H1 (cell line): ENCODE data around the gene C19orf47. TPM values are rescaled to one million over a fixed set of nuclear protein-coding genes. Genes with fewer than 3 reads are reported as not detected.

Source experiments
- CTCF ChIA-PET: fragments of 300-600 bp; sonication (Branson Sonifier 250); formaldehyde crosslinking; loops from one replicate; lab custom pipeline; 2021; ENCODE audit not compliant: partially characterized antibody; lab: Charles Lee
- POLR2A ChIA-PET: fragments of 300-600 bp; sonication (Branson Sonifier 250); formaldehyde crosslinking; loops from one replicate; lab custom pipeline; 2021; ENCODE audit warnings: inconsistent platforms; ENCODE audit not compliant: partially characterized antibody; lab: Charles Lee
- DNase-seq, 2 experiments: peaks; one replicate each; pipeline versions ENCODE4 v3.0.0 to v3.0.0-alpha.2; 2010 to 2022; ENCODE audit warnings: low spot score in 2 of 2, low read depth in 1 of 2, mixed read lengths in 1 of 2
- FAIRE-seq: peaks from 2 replicates; lab custom pipeline; 2011; peaks lifted over from hg19 to GRCh38; lab: Jason Lieb, UNC
- H2AFZ ChIP-seq: 2 replicates; pipeline ENCODE4 v1.8.1; 2012; ENCODE audit warnings: low read length, inconsistent platforms
- H2AK5ac ChIP-seq: 2 replicates; pipeline ENCODE4 v1.6.1; 2013; ENCODE audit warnings: low read depth, low read length
- H2BK120ac ChIP-seq: replicated peaks from 2 replicates; pipeline ENCODE3; 2013; ENCODE audit warnings: low read depth, low read length, inconsistent platforms
- H2BK12ac ChIP-seq: 2 replicates; pipeline ENCODE4 v1.6.1; 2013; ENCODE audit warnings: low read depth, low read length
- H2BK15ac ChIP-seq: 2 replicates; pipeline ENCODE4 v1.6.1; 2013; ENCODE audit warnings: low read length
- H2BK20ac ChIP-seq: 2 replicates; pipeline ENCODE4 v1.6.1; 2013; ENCODE audit warnings: low read length
- H2BK5ac ChIP-seq: 2 replicates; pipeline ENCODE4 v1.6.1; 2013; ENCODE audit warnings: low read depth, low read length
- H3K14ac ChIP-seq: 2 replicates; pipeline ENCODE4 v1.6.1; 2013; ENCODE audit warnings: inconsistent platforms; ENCODE audit not compliant: insufficient read length
- H3K18ac ChIP-seq: 2 replicates; pipeline ENCODE4 v1.6.1; 2013; ENCODE audit warnings: low read length; ENCODE audit errors: extremely low read depth
- H3K23ac ChIP-seq: 2 replicates; pipeline ENCODE4 v1.6.1; 2013; ENCODE audit warnings: inconsistent platforms; ENCODE audit not compliant: insufficient read length
- H3K23me2 ChIP-seq: 2 replicates; pipeline ENCODE4 v1.6.1; 2013; ENCODE audit warnings: low read depth, low read length
- H3K27ac ChIP-seq: 2 replicates; pipeline ENCODE4 v1.6.1; 2011; ENCODE audit warnings: low read depth, low read length, inconsistent platforms
- H3K27me3 ChIP-seq, 4 experiments: replicated peaks in 1 of 4; 1 replicate in 1 of 4; 2 replicates in 3 of 4; pipeline versions ENCODE4 v1.6.1 to v1.8.1; 2011 to 2013; ENCODE audit warnings: low read length in 3 of 4, mild to moderate bottlenecking in 3 of 4, inconsistent platforms in 2 of 4, mixed read lengths in 2 of 4, moderate library complexity in 1 of 4; ENCODE audit not compliant: control insufficient read depth in 3 of 4, insufficient read depth in 3 of 4; ENCODE audit errors: extremely low read depth in 1 of 4
- H3K36me3 ChIP-seq, 4 experiments: 2 replicates each; pipeline versions ENCODE4 v1.6.1 to v1.8.1; 2011 to 2013; ENCODE audit warnings: mild to moderate bottlenecking in 4 of 4, low read length in 3 of 4, moderate library complexity in 2 of 4, control low read depth in 1 of 4, inconsistent platforms in 1 of 4; ENCODE audit not compliant: insufficient read depth in 4 of 4, control insufficient read depth in 2 of 4
- H3K4ac ChIP-seq: replicated peaks from 2 replicates; pipeline ENCODE3; 2013; ENCODE audit warnings: low read length, low read depth, mixed read lengths, inconsistent platforms; ENCODE audit not compliant: insufficient read length
- H3K4me1 ChIP-seq, 4 experiments: replicated peaks in 1 of 4; 1 replicate in 1 of 4; 2 replicates in 3 of 4; pipeline versions ENCODE4 v1.6.1 to v1.8.1; 2011 to 2013; ENCODE audit warnings: low read length in 3 of 4, inconsistent platforms in 2 of 4, mixed read lengths in 1 of 4; ENCODE audit not compliant: insufficient read depth in 4 of 4, control insufficient read depth in 3 of 4
- H3K4me2 ChIP-seq, 2 experiments: 2 replicates each; pipeline versions ENCODE4 v1.6.1 to v1.8.1; 2011 to 2013; ENCODE audit warnings: low read depth in 2 of 2, low read length in 2 of 2, control low read depth in 1 of 2, inconsistent platforms in 1 of 2, mild to moderate bottlenecking in 1 of 2; ENCODE audit not compliant: insufficient read depth in 1 of 2
- H3K4me3 ChIP-seq, 4 experiments: fragments of 200-600, 300-600 bp in 1 of 4; sonication (generic), shearing (Covaris generic), sonication (Bioruptor Twin) in 1 of 4; 2 replicates each; pipeline versions ENCODE4 v1.5.1 to v1.8.1; 2011 to 2016; ENCODE audit warnings: low read length in 4 of 4, low read depth in 3 of 4, control low read depth in 2 of 4, inconsistent platforms in 2 of 4, mild to moderate bottlenecking in 2 of 4, mixed read lengths in 1 of 4, moderate library complexity in 1 of 4; ENCODE audit not compliant: insufficient read depth in 2 of 4; ENCODE audit errors: extremely low read depth in 1 of 4
- H3K56ac ChIP-seq: replicated peaks from 2 replicates; pipeline ENCODE3; 2013; ENCODE audit warnings: low read depth, mild to moderate bottlenecking, mixed read lengths, low read length, inconsistent platforms; ENCODE audit not compliant: insufficient read length
- H3K79me1 ChIP-seq: 2 replicates; pipeline ENCODE4 v1.6.1; 2013; ENCODE audit warnings: low read depth, low read length, control low read depth
- H3K79me2 ChIP-seq, 2 experiments: 2 replicates each; pipeline versions ENCODE4 v1.6.1 to v1.8.1; 2012 to 2013; ENCODE audit warnings: low read length in 2 of 2, mild to moderate bottlenecking in 2 of 2, inconsistent platforms in 1 of 2; ENCODE audit not compliant: insufficient read depth in 2 of 2, control insufficient read depth in 1 of 2
- H3K9ac ChIP-seq, 4 experiments: replicated peaks in 1 of 4; 1 replicate in 1 of 4; 2 replicates in 3 of 4; pipeline versions ENCODE4 v1.6.1 to v1.8.1; 2011 to 2013; ENCODE audit warnings: low read depth in 3 of 4, low read length in 3 of 4, control low read depth in 2 of 4, mild to moderate bottlenecking in 2 of 4, moderate library complexity in 2 of 4, inconsistent platforms in 1 of 4; ENCODE audit errors: extremely low read depth in 1 of 4
- H3K9me3 ChIP-seq, 2 experiments: 2 replicates each; pipeline versions ENCODE4 v1.6.1 to v1.8.1; 2012 to 2013; ENCODE audit warnings: mild to moderate bottlenecking in 2 of 2, moderate library complexity in 2 of 2, control low read depth in 1 of 2, inconsistent platforms in 1 of 2, low read depth in 1 of 2, low read length in 1 of 2, mixed read lengths in 1 of 2; ENCODE audit not compliant: insufficient read depth in 2 of 2
- H4K20me1 ChIP-seq, 2 experiments: replicated peaks in 1 of 2; 2 replicates each; pipeline versions ENCODE3 to v1.8.1; 2011 to 2013; ENCODE audit warnings: inconsistent platforms in 2 of 2, low read length in 2 of 2, mild to moderate bottlenecking in 1 of 2; ENCODE audit not compliant: insufficient read depth in 2 of 2, control insufficient read depth in 1 of 2
- H4K5ac ChIP-seq: 2 replicates; pipeline ENCODE4 v1.6.1; 2013; ENCODE audit warnings: low read length, low read depth, mixed read lengths, inconsistent platforms; ENCODE audit not compliant: insufficient read length
- H4K8ac ChIP-seq: 2 replicates; pipeline ENCODE4 v1.8.0; 2013; ENCODE audit warnings: mild to moderate bottlenecking, moderate library complexity, low read length, inconsistent platforms; ENCODE audit not compliant: insufficient read depth; ENCODE audit errors: extremely low read depth
- H4K91ac ChIP-seq: replicated peaks from 2 replicates; pipeline ENCODE3; 2013; ENCODE audit warnings: low read length, mixed read lengths, inconsistent platforms; ENCODE audit not compliant: insufficient read length
- CREB1 ChIP-seq: IDR thresholded peaks from 2 replicates; pipeline ENCODE4 v1.6.1; 2012; ENCODE audit warnings: inconsistent platforms
- NRF1 ChIP-seq: IDR thresholded peaks from 2 replicates; pipeline ENCODE4 v1.6.1; 2011; ENCODE audit warnings: mild to moderate bottlenecking, low read depth, low read length, improper control_type of control experiment
- RFX5 ChIP-seq: IDR thresholded peaks from 2 replicates; pipeline ENCODE4 v1.6.1; 2011; ENCODE audit warnings: low read depth, low read length, improper control_type of control experiment, borderline replicate concordance
- WGBS, 2 experiments: shearing (Covaris generic) in 1 of 2; methylation state at CpG; one replicate each; pipeline versions ENCODE4 v1.1.6 to v1.1.7; 2013 to 2015; ENCODE audit warnings: low lambda C conversion rate in 2 of 2, mixed read lengths in 2 of 2, inconsistent platforms in 1 of 2, low coverage in 1 of 2, missing lambda C conversion rate in 1 of 2; ENCODE audit not compliant: insufficient replicate concordance in 2 of 2, insufficient coverage in 1 of 2, insufficient read length in 1 of 2; ENCODE audit errors: extremely low coverage in 1 of 2, missing lambda C conversion rate in 1 of 2; 5-methylcytosine and 5-hydroxymethylcytosine counted together
- polyA plus RNA-seq, 7 experiments: library from polyadenylated mRNA; depleted of rRNA in 3 of 7; stranded (reverse) in 5 of 7; unstranded in 2 of 7; fragments of >200 nt in 5 of 7; fragments of 200-250 nt in 2 of 7; gene quantifications; 1 replicate in 5 of 7; 2 replicates in 1 of 7; 4 replicates in 1 of 7; pipeline versions ENCODE4 v1.2.1 to v1.2.3, GENCODE V29; 2011 to 2013; ENCODE audit warnings: missing spikeins in 2 of 7, mixed read lengths in 2 of 7
- total RNA-seq: library from RNA; stranded (reverse); fragmentation: NEBNext Ultra II Directional; extraction: Animal tissue kit (Norgen Biotek cat#: 25700); gene quantifications from 2 replicates; pipeline ENCODE4 v1.2.1, GENCODE V29; 2021

Gene C19orf47
- total and polyA plus RNA-seq, 2 of the 8 experiments (the other 6 are each of a cell fraction or from before 2014, with no cell fraction given) = 17.8 to 27.3 TPM

DNA sequence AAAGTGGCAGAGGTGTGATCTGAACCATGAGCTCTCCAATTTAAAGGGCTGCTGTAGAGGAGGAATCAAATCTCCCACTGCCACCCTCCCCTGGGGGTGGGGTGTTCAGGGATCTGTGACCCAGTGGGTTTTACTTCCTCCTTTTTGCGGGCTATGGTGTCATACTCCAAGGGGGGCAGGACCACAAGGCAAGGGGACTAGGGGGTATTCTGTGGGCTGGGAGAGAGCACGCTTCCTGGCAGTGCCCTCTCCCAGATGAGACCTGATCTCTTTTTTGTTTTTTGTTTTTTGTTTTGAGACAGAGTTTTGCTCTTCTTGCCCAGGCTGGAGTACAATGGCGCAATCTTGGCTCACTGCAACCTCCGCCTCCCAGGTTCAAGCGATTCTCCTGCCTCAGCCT lies 10.6 kb upstream of the C19orf47 start:
- H3K56ac ChIP-seq = no peak overlapping the region
- H2BK20ac ChIP-seq = no peak overlapping the region
- H3K4me2 ChIP-seq = no peak overlapping the region
- no peaks in the 10 kb centered on the region for H3K23me2 ChIP-seq
- no peaks in the 10 kb centered on the region for H3K79me2 ChIP-seq
- TF ChIP-seq RFX5 (no peak), NRF1 (no peak), CREB1 (no peak)
- H3K23ac ChIP-seq = no peak overlapping the region
- 98% methylated on average over 5 of the region's 5 CpGs; no CpG with 5 or more reads in 1 of the 2 experiments for WGBS, 2 experiments
- FAIRE-seq = no peak
- H3K9me3 ChIP-seq = no peaks in the 10 kb centered on the region
- no peak overlapping the region for H2AK5ac ChIP-seq
- H3K79me1 ChIP-seq = no peaks in the 10 kb centered on the region; the same call in 1 of the 2 replicates
- H3K18ac ChIP-seq = no peak overlapping the region
- no peak overlapping the region for H4K8ac ChIP-seq
- no peak overlapping the region for H3K9ac ChIP-seq
- no peak overlapping the region for H3K27ac ChIP-seq
- H2BK5ac ChIP-seq = no peak overlapping the region
- no peak overlapping the region for H4K91ac ChIP-seq
- H4K5ac ChIP-seq = no peak overlapping the region
- DNase-seq = no peak
- CTCF ChIA-PET = interaction anchor here (0.6 to 1.0 kb wide), 2 partner anchors 158 to 977 kb away, joined by 3 read pairs; no protein-coding TSS in a partner anchor
- no peak overlapping the region for H2BK12ac ChIP-seq
- no peaks in the 10 kb centered on the region; a peak in 1 of 7 replicates for H3K4me1 ChIP-seq
- H3K36me3 ChIP-seq = no peaks in the 10 kb centered on the region
- H2AFZ ChIP-seq = no peak overlapping the region
- no peak overlapping the region for H3K4me3 ChIP-seq
- H4K20me1 ChIP-seq = peaks cover 0 to 6% of the 10 kb centered on the region in 2 experiments
- no peak overlapping the region for H2BK15ac ChIP-seq
- POLR2A ChIA-PET = interaction anchor here (1.0 to 1.4 kb wide), 2 partner anchors 12 to 45 kb away, joined by 3 to 4 read pairs; no protein-coding TSS in a partner anchor
- no peak overlapping the region for H3K14ac ChIP-seq
- no peaks in the 10 kb centered on the region for H3K27me3 ChIP-seq
- H3K4ac ChIP-seq = no peak overlapping the region
- no peak overlapping the region for H2BK120ac ChIP-seq
